Measurements from ENCODE around the gene LARGE1.

The LARGE1 gene

DNA sequence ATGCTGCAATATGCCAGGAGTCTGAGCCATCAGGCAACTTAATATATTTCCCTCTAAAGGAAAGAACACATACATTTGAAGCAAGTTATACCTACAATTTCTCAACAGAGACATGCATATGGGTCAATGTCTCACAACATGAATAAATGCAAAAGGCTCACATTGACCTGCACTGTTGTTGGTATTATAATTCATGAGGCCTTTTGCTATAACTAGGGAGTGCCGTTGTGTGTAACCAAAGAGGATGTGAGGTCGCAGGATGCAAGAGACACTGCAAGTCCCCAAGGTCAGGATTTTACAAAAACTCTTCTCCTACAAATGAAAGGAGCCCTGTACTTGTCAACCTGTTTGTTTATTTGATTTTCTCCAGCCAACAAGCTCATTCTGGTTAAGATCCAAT, 250.5 kb downstream of the LARGE1 start:
- no peak for DNase-seq (ENCODE audit: low read depth in 1 of 2, low spot score in 1 of 2)

DNA sequence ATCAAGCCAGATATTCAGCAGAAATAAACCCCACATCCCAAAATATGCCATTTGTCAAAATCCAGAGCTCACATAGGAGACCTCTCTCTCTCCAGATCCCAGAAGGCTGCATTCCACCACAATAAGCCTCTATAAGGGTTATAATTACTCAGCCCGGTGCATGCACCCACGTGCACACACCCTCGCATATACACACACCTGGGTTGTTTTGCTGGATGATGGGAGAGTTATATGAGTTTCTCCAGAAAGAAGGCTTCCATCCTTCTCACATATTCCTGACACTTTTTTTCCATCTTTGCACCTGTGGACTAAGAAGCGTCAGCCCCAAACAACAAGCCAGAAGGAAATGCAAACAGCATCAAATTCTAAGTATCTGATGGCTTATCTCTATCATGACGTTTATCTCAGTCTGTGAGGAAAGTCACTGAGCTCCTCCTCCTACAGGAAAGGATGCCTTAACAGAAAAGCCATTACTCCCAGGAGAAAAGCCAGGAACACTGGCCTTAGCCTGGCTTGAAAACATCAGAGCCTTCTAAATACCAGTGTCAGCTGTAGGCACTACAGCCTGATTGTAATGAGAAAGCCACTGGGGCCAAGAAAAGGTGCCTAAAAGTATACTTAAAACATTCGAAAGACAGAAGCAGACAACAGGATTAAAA, 253.2 kb downstream of the LARGE1 start:
- no peak for DNase-seq (ENCODE audit: low read depth in 1 of 2, low spot score in 1 of 2)

DNA sequence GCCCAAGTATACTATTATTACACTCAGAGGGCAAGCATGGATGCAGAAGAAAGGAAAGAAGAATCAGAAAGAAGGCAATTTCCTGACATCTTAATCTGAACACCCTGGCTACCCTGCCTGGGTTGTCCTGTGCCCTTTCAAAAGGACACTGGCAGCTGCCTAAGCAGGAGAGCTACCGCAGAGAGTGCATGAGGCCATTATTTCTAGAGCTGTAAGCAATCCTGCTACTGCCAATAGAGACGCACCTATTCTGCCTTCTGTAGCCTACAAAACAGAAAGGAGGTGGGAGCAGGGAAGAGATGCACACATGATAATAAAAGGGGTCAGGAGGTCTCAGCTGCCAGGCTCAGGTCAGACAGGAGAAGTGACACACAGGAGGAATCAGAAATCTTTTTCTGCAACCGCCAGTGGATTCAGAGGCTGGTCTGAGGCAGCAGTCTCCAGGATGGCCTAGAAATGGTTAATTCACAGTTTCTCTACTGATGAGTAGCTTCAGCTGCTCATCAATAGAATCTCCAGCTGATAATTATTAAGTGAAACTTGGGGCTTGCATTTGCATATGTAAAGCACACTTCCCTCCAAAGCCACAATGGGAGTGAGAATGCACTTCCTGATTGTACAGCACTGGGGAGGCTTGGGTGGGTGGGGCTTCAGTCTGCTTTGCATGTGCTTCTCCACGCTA, 253.9 kb downstream of the LARGE1 start:
- no peak for DNase-seq (ENCODE audit: low read depth in 1 of 2, low spot score in 1 of 2)

DNA sequence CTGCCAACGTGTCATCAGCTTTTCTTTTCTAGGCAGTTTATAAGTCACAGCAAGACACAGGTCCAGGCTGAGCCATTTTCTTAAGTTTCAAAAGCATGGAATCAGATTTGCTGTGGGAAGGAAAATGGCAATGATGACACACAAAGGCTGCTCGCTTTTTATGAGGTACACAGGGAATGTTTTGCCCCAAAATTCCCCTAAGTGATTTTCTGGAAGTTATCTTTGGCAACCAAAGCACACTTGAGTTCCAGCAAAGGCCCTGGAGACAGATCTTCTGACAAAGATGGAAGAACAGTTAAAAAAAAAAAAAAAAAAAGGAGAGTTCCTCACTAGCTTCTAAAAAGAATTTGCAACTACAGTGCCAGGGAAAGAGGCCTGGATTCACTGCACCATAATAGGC, 260.8 kb downstream of the LARGE1 start:
- no peak for DNase-seq (ENCODE audit: low read depth in 1 of 2, low spot score in 1 of 2)

DNA sequence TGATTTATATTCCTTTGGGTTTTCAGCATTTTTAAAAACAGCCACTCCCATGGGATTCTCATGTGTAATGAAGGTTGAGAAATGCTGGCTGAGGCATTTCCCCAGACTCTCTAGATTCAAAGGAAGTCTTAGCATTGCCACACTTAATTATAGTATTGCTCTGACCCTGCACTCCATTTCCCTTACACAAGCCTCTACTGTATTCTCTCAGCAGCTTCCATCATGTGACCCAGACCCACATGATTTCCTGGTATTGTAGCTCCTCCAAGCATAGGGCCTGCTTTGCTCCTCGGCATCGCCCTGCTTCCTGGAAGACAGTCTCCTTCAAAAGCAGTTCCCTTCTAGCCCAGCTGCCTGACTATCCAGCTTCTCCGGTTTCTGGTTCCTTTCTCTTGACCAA, 261.5 kb downstream of the LARGE1 start:
- no peak for DNase-seq (ENCODE audit: low read depth in 1 of 2, low spot score in 1 of 2)

DNA sequence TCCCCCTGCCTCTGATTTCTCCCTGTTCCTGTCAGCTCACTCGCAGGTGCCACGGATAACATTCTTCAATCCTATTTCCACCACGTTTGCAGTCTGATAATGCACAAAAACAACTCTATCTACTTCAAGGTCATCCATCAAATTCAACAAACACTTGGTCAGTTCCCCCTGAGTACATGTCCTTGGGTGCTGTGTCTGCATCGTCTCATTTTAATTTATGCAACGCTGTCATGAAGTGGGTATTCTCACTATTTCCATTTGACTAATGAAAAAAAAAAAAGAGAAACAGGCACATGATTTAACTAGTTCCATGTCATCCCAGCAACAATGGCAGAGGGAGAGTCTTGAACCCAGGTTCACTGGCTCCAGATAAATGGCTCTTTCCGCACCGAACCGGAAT, 262.6 kb downstream of the LARGE1 start:
- no peak for DNase-seq (ENCODE audit: low read depth in 1 of 2, low spot score in 1 of 2)

DNA sequence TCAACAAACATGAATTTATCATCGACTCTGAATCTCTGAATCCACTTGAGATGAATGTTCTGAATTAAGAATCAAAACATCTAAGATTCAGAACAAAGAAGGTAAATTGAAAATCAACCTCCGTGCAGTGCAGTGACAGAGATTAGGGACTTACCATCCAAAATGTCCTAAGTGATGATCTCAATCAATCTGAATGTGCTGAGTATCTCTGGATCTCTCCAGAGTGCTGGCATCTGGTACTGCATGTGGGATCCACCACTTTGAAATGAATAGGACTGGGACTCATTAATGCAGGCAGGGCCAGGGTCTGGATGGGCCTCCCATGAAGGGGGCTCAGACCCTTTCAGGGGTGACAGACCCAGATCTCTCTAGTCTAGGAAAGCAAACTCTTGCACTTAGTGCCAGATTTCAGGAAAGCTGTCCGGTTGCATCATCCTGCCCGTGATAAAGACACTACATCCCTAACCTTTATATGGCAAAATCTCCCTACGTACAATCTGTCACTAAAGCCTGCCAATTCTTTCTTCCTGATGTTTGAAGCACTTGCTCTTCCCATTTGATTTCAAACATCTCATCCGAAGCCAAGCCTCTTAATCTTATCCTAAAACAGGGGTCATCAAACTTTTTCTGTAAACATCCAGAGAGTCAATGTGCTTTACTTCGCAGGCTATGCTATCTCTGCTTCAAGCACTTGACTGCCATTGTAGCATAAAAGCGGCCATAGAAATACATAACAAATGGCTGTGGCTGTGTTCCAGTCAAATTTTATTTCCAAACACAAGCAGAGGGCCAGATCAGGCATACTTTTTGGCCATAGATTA, 263.3 kb downstream of the LARGE1 start:
- DNase-seq (ENCODE audit: low read depth in 1 of 2, low spot score in 1 of 2): no peak

DNA sequence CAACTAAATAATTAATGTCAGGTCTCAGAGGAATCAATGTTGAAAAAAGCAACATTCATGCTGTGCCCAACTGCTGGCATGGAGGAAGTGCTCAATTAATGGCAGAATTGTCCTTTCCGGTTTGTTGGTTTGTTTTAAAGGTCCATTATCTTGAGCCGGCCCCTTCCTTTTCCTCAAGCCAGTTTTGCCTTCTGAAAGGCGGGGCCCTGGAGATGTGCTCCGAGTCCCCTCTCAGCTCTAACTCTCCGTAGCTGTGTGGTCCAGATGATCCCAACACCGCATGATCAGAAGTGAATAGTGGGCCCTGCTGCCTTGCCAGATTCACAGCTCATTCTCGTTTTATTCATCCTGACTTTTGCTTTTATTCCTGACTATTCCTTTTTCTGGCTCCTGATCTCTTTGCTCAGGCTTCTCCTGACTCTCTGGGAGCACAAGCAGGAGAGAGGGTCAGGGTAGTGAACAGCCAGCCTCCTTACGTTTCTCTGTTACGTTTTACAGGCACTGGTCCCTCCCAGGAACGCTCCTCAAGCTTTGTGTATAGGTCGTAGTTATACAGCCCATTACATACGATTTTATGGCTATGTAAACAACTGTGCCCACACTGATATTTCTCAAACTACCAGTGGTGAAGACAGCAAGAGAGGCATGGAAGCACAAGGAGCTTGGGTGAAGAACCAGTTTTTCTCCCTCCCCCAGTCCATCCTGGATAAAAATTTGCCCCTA, 265.9 kb downstream of the LARGE1 start:
- no peak for DNase-seq (ENCODE audit: low read depth in 1 of 2, low spot score in 1 of 2)

DNA sequence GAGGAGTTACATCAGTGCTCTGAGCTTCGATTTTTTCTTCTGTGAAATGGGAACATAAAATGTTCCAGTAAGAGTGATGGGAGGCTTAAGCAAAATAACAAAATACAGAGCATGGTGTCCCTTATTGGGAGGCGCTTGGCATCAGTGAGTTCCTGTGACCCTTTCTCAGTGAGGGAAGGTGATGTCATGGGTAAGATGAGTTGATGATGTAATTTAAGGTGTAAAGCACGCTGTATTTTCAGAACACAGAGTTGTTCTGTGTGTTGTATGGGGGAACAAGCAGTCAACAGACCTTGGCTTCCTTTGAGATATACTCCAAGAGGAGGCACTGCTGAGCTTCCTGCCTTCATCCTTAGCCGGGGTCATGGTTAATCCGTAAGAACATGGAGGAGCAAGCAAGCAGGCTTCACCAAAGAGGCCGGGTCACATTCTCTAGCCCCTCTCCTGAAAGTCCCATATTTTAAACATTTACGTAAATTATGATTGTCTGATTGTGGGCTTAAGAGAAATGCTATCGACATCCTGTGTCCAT, 266.7 kb downstream of the LARGE1 start:
- no peak for DNase-seq (ENCODE audit: low read depth in 1 of 2, low spot score in 1 of 2)

DNA sequence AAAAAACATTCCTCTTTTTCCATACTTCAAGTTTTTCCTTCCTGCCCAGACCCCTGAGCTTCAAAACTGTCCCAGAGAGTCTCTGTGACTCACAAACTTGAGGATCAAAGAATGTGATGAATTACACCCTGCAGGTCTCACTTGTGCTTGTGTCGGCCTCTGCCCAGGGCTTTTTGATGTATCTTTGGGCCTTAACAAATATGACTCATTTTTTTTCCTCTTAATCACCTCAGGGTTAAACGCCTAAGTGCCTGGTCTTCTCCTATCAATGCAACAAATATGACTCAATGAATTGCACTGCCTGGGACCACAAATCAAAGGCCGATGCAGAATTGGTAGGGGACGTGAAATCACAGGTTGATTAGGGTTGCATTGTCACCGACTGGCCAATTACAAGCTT, 267.7 kb downstream of the LARGE1 start:
- DNase-seq (ENCODE audit: low read depth in 1 of 2, low spot score in 1 of 2): no peak

DNA sequence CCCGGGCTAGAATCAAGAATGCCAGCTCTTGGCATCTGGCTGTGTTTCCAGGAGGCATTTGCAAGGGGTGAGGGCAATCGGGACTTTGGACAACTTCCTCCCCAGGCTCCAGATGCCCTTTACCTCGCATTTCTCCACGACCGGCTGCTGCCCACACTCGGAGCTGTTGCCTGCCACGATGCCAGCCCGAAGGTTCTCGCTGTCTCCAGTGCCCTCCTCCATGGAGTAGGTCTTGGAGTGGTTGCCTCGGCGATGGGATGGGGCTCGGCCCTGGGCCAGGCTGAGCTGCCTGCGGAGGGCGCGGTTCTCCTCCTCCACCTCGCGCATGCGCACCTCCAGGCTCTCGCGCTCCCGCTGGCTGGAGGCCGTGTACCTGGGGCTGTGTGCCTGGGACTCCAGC, 270.0 kb downstream of the LARGE1 start:
- no peak for DNase-seq (ENCODE audit: low read depth in 1 of 2, low spot score in 1 of 2)

DNA sequence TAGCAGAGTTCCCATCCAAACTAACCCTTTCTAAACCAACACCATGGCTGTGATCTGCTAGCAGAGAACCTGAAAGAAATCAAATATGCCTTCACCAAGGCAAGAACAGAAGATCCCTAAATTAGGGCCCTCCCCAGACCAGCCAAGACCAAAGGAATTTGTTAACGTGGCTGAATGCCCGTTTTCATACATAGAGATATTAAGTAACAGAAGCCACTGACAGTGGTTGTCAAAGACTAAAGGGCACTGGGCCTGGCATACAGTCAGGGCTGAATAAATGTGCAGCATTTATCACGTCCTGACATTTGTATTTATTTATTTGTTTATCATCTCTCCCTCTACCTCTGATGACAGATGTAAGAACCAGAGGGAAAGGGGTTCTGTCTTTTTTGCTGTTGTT, 271.8 kb downstream of the LARGE1 start:
- DNase-seq (ENCODE audit: low read depth in 1 of 2, low spot score in 1 of 2): no peak

DNA sequence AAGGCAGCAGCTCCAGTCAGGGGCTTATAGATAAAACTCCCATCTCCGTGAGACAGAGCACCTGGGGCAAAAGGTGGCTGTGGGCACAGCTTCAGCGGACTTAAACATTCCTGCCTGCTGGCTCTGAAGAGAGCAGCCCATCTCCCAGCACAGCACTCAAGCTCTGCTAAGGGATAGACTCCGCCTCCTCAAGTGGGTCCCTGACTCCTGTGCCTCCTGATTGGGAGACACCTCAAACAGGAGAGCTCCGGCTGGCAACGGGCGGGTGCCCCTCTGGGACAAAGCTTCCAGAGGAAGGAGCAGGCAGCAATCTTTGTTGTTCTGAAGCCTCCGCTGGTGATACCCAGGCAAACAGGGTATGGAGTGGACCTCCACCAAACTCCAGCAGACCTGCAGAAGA, 279.4 kb downstream of the LARGE1 start:
- DNase-seq (ENCODE audit: low read depth in 1 of 2, low spot score in 1 of 2): no peak

DNA sequence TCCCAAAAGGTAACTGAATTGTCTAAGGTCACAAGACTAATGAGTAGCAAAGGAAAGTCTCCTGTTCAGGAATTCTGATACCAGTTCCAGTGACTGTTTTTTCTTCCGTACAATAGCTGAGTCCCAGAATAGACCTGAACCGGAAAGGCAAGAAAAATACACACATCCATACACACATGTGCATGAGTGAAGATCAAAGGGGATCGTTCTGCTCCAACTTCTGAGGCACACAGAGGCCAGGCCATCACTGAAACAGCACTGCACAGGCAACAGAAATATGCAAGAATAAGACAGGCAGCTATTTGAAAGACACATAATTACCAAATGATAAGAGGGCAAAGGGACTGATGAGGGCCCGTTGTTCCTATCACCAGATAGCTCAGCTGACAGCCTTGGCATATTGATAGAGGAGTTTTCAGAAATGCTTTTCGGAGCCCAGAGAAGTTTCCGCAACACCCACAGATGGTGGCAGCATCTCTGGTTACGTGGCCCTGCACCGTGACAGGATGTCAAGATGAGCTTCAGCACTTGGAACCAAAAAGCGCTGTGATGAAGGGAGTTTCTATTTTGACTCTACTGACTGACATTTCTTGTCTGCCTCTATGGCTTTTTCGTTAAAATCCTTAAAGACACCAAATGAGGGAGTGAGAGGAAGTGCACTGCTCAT, 280.6 kb downstream of the LARGE1 start:
- no peak for DNase-seq (ENCODE audit: low read depth in 1 of 2, low spot score in 1 of 2)

DNA sequence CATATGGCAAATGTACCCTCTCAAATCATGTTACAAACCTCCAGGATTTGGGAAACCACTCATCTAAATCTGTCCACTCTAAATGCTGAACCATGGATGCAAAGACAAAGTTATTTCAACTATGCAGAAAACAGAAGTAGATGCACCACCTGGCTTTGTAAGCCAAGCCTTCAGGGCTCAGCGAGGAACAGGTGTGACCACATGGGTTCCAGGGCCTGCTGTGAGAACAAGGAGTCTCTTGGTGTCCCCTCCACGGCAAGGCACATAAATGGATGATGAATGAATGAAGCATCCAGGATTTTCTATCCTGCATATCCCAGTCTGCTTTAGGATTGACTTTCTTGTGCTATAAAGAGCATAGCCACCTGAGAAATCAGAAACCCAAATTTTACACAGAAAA, 284.5 kb downstream of the LARGE1 start:
- no peak for DNase-seq (ENCODE audit: low read depth in 1 of 2, low spot score in 1 of 2)

DNA sequence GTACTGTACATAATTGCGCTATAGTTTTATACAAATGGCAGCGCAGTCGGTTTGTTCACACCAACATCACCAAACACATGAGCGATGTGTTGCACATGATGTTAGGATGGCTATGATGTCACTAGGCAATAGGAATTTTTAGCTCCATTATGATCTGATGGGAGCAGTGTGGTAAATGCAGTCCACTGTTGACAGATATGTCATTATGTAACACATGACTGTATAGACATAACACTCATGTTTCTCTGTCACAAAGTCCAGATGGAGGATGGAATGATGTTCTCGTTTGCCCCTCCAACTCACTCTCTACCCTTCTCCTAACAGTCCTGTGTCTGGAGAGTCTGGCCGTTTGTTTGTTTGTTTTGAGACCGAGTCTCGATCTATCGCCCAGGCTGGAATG, 288.5 kb downstream of the LARGE1 start:
- DNase-seq (ENCODE audit: low read depth in 1 of 2, low spot score in 1 of 2): no peak

DNA sequence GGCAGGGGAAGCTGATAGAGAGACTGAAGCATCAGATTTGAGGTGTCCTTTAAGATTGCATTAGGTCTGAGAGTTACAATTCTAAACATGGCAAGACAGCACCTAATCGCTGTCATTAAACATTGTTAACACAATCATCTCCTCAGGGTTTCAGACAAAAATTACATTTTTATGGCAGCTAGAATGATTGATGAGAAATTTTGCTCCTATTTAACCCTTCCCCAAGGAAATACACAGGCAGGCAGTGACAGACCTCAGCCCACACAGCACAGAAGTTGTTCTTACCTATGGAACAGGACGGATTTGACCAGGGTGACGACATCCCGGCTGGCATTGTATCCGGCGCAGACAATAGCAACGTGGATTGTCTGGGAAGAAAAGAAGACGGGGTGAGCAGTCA, 294.3 kb downstream of the LARGE1 start:
- DNase-seq (ENCODE audit: low read depth in 1 of 2, low spot score in 1 of 2): no peak

DNA sequence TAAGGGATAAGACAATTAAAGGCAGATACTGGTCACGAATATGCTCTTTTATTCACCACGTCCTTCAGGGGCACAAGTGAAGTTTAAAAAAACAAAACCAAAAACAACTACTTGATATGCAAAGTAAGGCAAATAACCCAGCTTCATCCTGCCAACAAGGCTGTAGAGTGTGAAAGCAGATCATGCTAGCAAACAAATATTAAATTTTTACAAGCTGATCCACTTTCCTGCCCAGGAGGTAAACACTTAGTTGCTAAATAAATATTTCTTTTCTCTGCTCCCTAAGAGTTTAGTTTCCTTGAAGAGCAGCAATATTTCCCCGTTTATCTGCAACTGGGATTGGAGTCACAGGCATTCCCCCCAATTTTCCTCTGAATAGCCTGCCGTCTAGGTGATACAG, 300.2 kb downstream of the LARGE1 start:
- DNase-seq (ENCODE audit: low read depth in 1 of 2, low spot score in 1 of 2): no peak

DNA sequence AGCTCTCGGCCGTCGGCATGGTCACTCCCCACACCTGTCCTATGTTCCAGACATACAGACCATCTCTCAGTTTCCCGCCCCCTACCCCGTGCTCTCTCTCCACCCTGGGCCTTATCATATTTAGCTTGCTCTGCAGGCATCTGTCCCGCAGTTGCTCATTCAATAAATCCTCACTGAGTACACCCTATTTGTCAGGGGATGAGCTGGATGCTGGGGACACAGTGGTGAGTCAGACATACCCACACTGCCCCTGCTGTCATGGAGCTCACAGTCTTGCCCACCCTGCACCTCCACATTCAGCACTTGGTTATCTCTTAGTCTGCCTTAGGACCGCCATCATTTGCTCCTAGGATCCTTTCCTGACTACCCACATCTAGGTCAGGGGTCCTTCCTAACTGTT, 313.8 kb downstream of the LARGE1 start:
- DNase-seq (ENCODE audit: low read depth in 1 of 2, low spot score in 1 of 2): no peak

DNA sequence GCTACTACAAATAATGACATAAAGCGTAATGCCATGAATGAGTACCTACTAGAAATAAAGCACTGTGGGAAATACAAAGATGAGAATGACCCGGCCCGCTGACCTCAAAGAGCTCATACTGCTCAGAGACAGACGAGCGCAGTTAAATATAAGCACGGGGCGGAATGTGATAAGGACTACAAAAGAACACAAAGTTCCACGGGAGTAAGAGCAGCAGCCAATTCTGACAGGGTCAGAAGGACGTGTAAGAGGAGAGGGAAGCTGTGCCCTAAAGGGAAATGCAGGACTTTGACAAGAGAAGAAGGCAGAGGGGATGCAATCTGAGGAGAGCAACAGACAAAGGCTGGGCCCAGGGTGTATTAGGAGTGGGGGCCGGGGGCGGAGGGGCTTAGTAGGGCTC, 314.6 kb downstream of the LARGE1 start:
- no peak for DNase-seq (ENCODE audit: low read depth in 1 of 2, low spot score in 1 of 2)

DNA sequence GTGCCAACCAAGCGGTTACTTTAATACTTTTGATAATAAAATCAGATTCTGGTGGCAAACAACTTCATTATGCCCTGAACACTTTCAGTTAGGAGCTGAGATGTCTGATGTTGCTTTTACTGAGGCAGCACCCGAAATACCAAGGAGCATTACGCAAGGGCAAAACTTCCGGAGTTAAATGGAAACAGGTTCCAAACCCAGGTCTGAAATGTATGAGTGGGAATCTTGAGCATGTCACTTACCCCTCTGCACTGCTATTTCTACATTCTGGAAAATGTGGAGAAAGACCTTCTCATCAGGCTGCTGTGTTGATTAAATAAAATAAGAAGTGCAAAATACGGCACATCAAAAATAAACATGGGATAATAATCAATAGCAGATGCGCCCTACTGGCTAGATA, 315.1 kb downstream of the LARGE1 start:
- no peak for DNase-seq (ENCODE audit: low read depth in 1 of 2, low spot score in 1 of 2)

All from stimulated activated CD4-positive, alpha-beta T cell treated with anti-CD3 and anti-CD28 coated beads, Interleukin-15, amount 100 ng/mL, for 1 hour (primary cell).